GF-D8 (cell line): ENCODE results near the gene OR7D4.
"Not testable (repeated sequence)": the region's sequence is repeated elsewhere in the genome, so short reads cannot be mapped to it uniquely, and the experiment has no call there.

ENCODE experiments used
- DNase-seq: peaks from one replicate; lab custom pipeline; 2025; lab: John Stamatoyannopoulos, UW

OR7D4 gene

GRCh38 chr19:9219489-9219888 is at the start of gene OR7D4:
Gene OR7D4 (minus strand): TSS chr19:9219589. CDS start chr19:9214837, 4,752 bp downstream.
- no peak for DNase-seq

GRCh38 chr19:9251236-9251635 is 31.8 kb upstream of the OR7D4 start:
- DNase-seq, result no peak

DNA sequence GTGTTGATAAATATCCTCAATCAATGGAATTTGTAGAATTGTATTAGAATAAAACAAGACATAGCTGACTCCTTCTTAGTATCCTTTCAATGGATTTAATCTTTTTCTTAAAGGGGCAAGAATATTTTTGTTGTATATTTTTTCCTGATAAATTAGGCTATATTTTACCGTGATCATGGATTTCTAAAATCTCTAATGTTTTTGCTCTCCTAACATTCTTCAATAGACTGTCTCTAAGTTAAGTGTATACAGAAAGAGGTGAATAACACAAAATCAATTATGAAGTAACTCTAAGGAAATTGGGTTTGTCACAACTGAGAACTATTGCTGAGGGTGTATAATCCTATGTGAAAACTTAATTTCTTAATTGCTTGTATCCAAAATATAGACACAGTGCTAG is 31.2 kb upstream of the OR7D4 start, which contains the start of gene OR7E24:
TSS of gene OR7E24 (plus strand) at position 301 of the 400 bp plus-strand sequence. CDS start 114 bp downstream, outside the sequence.
- DNase-seq, result no peak

DNA sequence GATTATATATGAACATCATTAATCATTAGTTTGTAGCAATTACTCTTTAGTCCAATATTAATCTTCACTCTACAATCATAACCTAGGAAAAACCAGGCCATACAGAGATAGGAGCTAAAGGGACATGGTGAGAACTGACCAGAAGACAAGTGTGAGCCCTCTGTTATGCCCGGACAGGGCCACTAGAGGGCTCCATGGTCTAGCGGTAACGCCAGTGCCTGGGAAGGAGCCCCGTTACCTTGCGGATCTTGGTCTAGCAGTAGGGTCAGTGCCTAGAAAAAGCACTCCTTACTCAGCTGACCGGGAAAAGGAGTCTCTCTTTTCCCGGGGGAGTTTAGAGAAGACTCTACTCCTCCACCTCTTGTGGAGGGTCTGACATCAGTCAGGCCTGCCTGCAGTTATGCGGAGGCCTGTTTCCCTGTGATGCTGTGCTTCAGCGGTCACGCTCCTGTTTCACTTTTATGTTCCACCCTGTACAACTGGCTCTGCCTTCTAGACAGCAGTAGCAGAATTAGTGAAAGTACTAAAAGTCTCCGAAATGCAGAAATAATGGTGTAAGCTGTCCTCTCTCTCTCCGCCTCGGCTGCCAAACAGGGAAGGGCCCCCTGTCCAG is 13.8 kb downstream of the OR7D4 start:
- peak; percentile 5 for DNase-seq

DNA sequence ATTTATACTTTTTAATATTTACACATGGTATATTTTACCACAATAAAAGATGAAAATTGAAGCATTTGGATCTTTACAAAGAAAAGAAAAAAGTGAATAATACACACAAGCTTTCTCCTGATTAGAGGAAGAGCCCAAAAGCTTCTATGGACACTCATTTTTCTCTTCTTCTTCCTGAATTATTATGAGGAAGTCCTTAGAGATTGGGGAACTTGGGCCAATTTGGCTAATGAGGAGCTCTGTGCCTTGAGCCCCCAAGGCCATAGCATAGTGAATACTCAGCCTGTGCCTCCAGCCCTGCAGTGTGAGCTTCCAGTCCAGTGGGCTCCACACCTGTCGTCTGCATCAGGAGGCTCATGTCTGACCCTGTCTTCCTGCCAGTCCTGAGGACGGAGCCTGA is 21.3 kb downstream of the OR7D4 start:
- not testable (repeated sequence) for DNase-seq

- no peak for DNase-seq
Observed at GRCh38 chr19:9189535-9189934, 29.9 kb downstream of the OR7D4 start.

GRCh38 chr19:9187191-9187590 is 32.2 kb downstream of the OR7D4 start:
- no peak for DNase-seq

- DNase-seq, result no peak
Observed at GRCh38 chr19:9183000-9183399, 36.4 kb downstream of the OR7D4 start.

GRCh38 chr19:9178901-9179300 is 40.5 kb downstream of the OR7D4 start, which contains the start of gene OR7D2:
Gene OR7D2 (plus strand): TSS chr19:9178979. CDS start chr19:9185782, 6,803 bp downstream.
- no peak for DNase-seq

GRCh38 chr19:9175326-9175725 is 44.1 kb downstream of the OR7D4 start:
- no peak for DNase-seq

DNA sequence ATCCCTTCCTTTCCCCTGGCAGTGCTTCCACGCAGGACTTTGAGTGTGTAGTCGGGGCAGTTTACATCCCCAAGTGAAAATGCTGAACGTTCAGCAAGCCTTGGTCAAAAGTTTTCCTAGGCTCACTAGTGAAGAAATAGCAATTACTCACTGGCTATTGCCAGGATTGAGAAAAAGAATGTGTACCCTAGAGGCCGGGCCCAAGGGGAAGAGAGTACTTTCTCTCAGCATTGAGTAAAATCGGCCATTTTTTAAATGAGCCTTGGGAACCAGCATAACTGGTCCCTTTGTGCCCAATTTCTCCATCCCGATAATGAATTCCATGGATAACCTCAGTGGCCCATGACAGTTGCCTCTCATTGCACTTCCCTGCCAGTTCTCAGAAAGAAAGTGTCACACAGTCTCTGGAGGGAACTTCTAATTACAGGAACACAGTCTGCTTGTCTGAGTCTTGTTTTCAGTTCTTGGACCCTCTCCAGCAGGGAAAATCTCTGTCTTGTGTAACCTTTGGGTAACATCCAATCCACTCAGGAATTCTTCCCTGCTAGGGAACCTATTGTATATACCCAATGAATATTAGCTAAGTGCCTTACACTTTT is 47.9 kb downstream of the OR7D4 start:
- DNase-seq, result no peak

DNA sequence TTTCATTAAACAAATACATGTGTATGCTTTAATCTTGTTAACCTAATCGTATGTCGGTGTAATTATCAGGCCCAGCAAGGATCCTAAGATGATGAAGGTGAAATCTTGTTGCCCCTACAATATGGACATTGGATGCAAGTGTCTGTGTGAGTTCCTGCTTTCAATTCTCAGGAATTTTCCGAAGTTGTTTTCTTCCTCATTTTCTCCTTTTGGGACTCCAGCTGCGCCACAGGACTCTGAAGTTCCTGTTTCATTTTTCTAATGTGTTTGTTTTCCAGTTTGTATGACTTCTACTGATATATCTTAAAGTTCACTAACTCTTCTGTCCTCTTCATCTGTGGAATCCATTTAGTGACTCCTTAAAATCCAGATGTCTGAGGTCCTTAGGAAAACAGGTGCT is 52.5 kb downstream of the OR7D4 start:
- no peak for DNase-seq

DNA sequence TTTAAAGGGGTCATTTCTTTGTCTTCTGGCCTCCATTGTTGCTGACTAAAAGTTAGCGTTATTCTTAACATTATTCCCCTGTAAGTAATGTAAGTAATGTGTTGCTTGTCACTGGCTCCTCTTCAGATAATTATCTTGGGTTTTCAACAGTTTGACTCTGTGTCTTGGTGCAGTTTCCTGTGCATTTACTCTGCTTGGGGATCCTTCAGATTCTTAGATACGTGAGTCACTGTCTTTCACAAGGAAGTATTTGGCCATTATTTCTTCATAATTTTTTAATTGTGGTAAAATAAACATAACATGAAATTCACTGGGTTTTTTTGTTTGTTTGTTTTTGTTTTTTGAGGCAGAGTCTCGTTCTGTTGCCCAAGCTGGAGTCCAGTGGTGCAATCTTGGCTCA is 54.1 kb downstream of the OR7D4 start:
- DNase-seq, result no peak

DNA sequence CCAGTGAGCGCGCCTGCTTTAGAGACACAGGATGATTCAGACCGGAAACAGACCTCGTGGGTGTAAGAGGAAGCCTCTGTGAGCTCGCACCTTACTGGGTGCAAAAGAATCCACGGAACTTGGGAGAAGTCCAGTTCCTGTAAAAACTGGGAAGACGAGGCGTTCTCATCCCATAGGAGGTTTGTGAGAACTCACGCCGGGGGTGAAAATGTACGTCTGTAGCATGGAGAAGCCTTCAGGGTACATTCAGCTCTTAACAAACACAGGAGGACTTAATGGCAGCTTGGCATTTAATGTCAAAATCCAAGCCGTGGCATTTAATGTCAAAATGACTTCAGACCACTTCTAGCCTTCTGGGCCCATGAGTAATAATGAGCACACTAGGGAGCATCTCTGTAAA is 58.0 kb downstream of the OR7D4 start:
- no peak for DNase-seq
